HepG2 (cell line): ENCODE results near the gene KCTD15. TPM values are rescaled to one million over a fixed set of nuclear protein-coding genes. Genes with fewer than 3 reads are reported as not detected.

Source experiments
- BCL6 ChIP-seq: IDR thresholded peaks from 2 replicates; pipeline ENCODE4 v1.6.1; 2016; ENCODE audit warnings: missing genetic modification reagents, missing compliant biosample characterization
- CEBPB ChIP-seq: IDR thresholded peaks from 2 replicates; pipeline ENCODE4 v1.6.1; 2011; ENCODE audit warnings: low read depth, low read length, improper control_type of control experiment, borderline replicate concordance
- FOXA1 ChIP-seq, 2 experiments: fragments of 450-650 bp in 1 of 2; sonication (generic) in 1 of 2; formaldehyde crosslinking in 1 of 2; IDR thresholded peaks; 2 replicates each; pipeline versions ENCODE4 v1.4.0 to v1.6.1; 2016 to 2020; ENCODE audit warnings: missing genetic modification reagents in 1 of 2
- FOXA3 ChIP-seq: IDR thresholded peaks from 2 replicates; pipeline ENCODE4 v1.6.1; 2016; ENCODE audit warnings: missing genetic modification reagents, missing compliant biosample characterization
- HNRNPL ChIP-seq: fragments of 200-400 bp; formaldehyde crosslinking; IDR thresholded peaks from 2 replicates; pipeline ENCODE4 v1.6.1; 2017; ENCODE audit warnings: mild to moderate bottlenecking, low read depth, low read length
- IKZF1 ChIP-seq: fragments of 450-650 bp; IDR thresholded peaks from 2 replicates; pipeline ENCODE4 v1.7.1; 2016
- MEF2D ChIP-seq: sonication (generic); formaldehyde crosslinking; IDR thresholded peaks from 2 replicates; pipeline ENCODE4 v1.5.1; 2020; ENCODE audit warnings: mild to moderate bottlenecking, missing genetic modification reagents
- MIER3 ChIP-seq: IDR thresholded peaks from 2 replicates; pipeline ENCODE4 v1.6.1; 2016; ENCODE audit warnings: missing compliant biosample characterization, borderline replicate concordance
- RBAK ChIP-seq: sonication (generic); formaldehyde crosslinking; IDR thresholded peaks from 2 replicates; pipeline ENCODE4 v1.5.1; 2020; ENCODE audit warnings: mild to moderate bottlenecking, missing genetic modification reagents
- RFX3 ChIP-seq: IDR thresholded peaks from 2 replicates; pipeline ENCODE4 v1.6.1; 2016; ENCODE audit warnings: missing biosample characterization, missing genetic modification reagents
- RXRA ChIP-seq: sonication (generic); formaldehyde crosslinking; IDR thresholded peaks from 2 replicates; pipeline ENCODE4 v1.5.1; 2020; ENCODE audit warnings: missing genetic modification reagents
- SETDB1 ChIP-seq: sonication (generic); formaldehyde crosslinking; IDR thresholded peaks from 2 replicates; pipeline ENCODE4 v1.5.1; 2020; ENCODE audit warnings: missing genetic modification reagents, mild to moderate bottlenecking, borderline replicate concordance
- SMARCC2 ChIP-seq: fragments of 450-650 bp; IDR thresholded peaks from 2 replicates; pipeline ENCODE4 v1.6.1; 2017; ENCODE audit warnings: antibody characterized with exemption, mild to moderate bottlenecking
- TCF7L2 ChIP-seq: IDR thresholded peaks from 2 replicates; pipeline ENCODE4 v1.6.1; 2011; ENCODE audit warnings: mild to moderate bottlenecking, low read depth, low read length, moderate library complexity
- U2AF1 ChIP-seq: fragments of 200-400 bp; formaldehyde crosslinking; optimal IDR thresholded peaks from 2 replicates; pipeline ENCODE3; 2017; ENCODE audit warnings: mild to moderate bottlenecking, low read depth, low read length
- ZFY ChIP-seq: sonication (generic); formaldehyde crosslinking; IDR thresholded peaks from 2 replicates; pipeline ENCODE4 v1.4.0; 2020; ENCODE audit warnings: missing genetic modification reagents
- ZNF136 ChIP-seq: sonication (generic); formaldehyde crosslinking; IDR thresholded peaks from 2 replicates; pipeline ENCODE4 v1.8.1; 2022; ENCODE audit warnings: low read depth, mild to moderate bottlenecking, moderate library complexity, missing genetic modification reagents
- ZNF205 ChIP-seq: IDR thresholded peaks from 2 replicates; pipeline ENCODE4 v1.6.1; 2018; ENCODE audit warnings: missing biosample characterization, missing genetic modification reagents
- ZNF333 ChIP-seq: sonication (generic); formaldehyde crosslinking; IDR thresholded peaks from 2 replicates; pipeline ENCODE4 v1.4.0; 2020; ENCODE audit warnings: mild to moderate bottlenecking, missing genetic modification reagents, borderline replicate concordance
- ZNF343 ChIP-seq: sonication (generic); formaldehyde crosslinking; IDR thresholded peaks from 2 replicates; pipeline ENCODE4 v1.4.0; 2020; ENCODE audit warnings: mild to moderate bottlenecking, missing genetic modification reagents
- ZNF350 ChIP-seq: sonication (generic); formaldehyde crosslinking; IDR thresholded peaks from 2 replicates; pipeline ENCODE4 v1.4.0; 2020; ENCODE audit warnings: mild to moderate bottlenecking, low read depth, missing genetic modification reagents, borderline replicate concordance
- ZNF543 ChIP-seq: sonication (generic); formaldehyde crosslinking; IDR thresholded peaks from 2 replicates; pipeline ENCODE4 v1.4.0; 2020; ENCODE audit warnings: mild to moderate bottlenecking, missing genetic modification reagents
- ZNF788 ChIP-seq: sonication (generic); formaldehyde crosslinking; IDR thresholded peaks from 2 replicates; pipeline ENCODE4 v1.5.0; 2020; ENCODE audit warnings: mild to moderate bottlenecking, missing genetic modification reagents, borderline replicate concordance
- polyA plus RNA-seq, 8 experiments: library from polyadenylated mRNA; depleted of rRNA in 3 of 8; stranded (reverse) in 7 of 8; unstranded in 1 of 8; fragments of >200 nt; fragmentation: Illumina TruSeq in 4 of 8; extraction: Trizol in 4 of 8; gene quantifications; 2 replicates each; pipeline versions ENCODE4 v1.2.1 to v1.2.3, GENCODE V29; 2011 to 2016; ENCODE audit warnings: low read depth in 4 of 8, missing spikeins in 1 of 8, mixed read lengths in 1 of 8; ENCODE audit not compliant: insufficient read depth in 1 of 8
- total RNA-seq, 5 experiments: library from RNA; depleted of rRNA; stranded (reverse); fragments of >200 nt; fragmentation: Illumina TruSeq; extraction: Trizol; gene quantifications; 2 replicates each; pipeline ENCODE4 v1.2.3, GENCODE V29; 2016; ENCODE audit warnings: low read depth in 1 of 5
- TF ChIP-seq, protein P1 (sequence below): sonication (generic); formaldehyde crosslinking; conservative IDR thresholded peaks from 2 replicates; pipeline ENCODE4 v1.4.0; 2020; ENCODE audit warnings: missing genetic modification reagents
- TF ChIP-seq, protein P2 (sequence below): sonication (generic); formaldehyde crosslinking; IDR thresholded peaks from 2 replicates; pipeline ENCODE4 v1.5.0; 2020; ENCODE audit warnings: mild to moderate bottlenecking, missing genetic modification reagents, borderline replicate concordance
- TF ChIP-seq, protein P3 (sequence below): sonication (generic); formaldehyde crosslinking; IDR thresholded peaks from 2 replicates; pipeline ENCODE4 v1.8.1; 2023; ENCODE audit warnings: mild to moderate bottlenecking, inconsistent platforms, moderate library complexity, missing genetic modification reagents, borderline replicate concordance

The KCTD15 gene
- total and polyA plus RNA-seq, 2 of the 13 experiments (the other 11 are each of a cell fraction or from before 2014, with no cell fraction given) = 13.2 to 16.7 TPM

DNA sequence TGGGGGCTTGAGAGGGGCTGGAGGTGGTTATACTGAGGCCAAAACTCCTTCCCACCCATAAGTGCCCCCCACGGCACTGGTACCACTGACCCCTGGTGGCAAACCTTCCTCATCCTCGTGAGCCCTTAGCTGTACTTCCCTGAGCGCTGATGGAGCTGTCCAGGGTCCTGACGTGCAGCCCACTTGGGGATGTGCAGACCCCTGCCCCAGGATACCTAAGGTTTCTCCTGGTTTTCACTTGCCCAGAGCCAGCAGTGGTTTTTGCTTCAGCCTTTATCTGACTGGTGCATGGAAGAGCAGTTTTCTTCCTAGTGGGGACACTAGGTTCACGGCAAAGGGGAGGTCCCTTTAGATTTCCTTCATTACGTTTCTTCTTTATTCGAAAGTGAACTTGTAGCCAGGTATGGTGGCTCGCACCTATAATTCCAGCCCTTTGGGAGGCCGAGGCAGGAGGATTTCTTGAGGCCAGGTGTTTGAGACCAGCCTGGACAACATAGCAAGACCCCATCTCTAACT, 28.7 kb upstream of the KCTD15 start (continued):
- TF ChIP-seq, protein P1, sequence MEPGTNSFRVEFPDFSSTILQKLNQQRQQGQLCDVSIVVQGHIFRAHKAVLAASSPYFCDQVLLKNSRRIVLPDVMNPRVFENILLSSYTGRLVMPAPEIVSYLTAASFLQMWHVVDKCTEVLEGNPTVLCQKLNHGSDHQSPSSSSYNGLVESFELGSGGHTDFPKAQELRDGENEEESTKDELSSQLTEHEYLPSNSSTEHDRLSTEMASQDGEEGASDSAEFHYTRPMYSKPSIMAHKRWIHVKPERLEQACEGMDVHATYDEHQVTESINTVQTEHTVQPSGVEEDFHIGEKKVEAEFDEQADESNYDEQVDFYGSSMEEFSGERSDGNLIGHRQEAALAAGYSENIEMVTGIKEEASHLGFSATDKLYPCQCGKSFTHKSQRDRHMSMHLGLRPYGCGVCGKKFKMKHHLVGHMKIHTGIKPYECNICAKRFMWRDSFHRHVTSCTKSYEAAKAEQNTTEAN (CRISPR knock-in tag) = peak; percentile 56; the same call in 1 of the 2 replicates
- TF ChIP-seq SETDB1 (CRISPR knock-in tag) (no peak), HNRNPL (no peak), ZNF205 (CRISPR knock-in tag) (no peak), SMARCC2 (no peak), BCL6 (CRISPR knock-in tag) (peak; percentile 20; the same call in 1 of the 2 replicates), ZNF350 (CRISPR knock-in tag) (no peak), ZNF343 (CRISPR knock-in tag) (no peak), FOXA3 (no peak), MEF2D (0 out of 2 replicates have a peak, but pooled peaks have one; percentile 51), TCF7L2 (no peak), RXRA (no peak), RBAK (CRISPR knock-in tag) (no peak), RFX3 (CRISPR knock-in tag) (no peak), ZNF543 (CRISPR knock-in tag) (0 out of 2 replicates have a peak, but pooled peaks have one; percentile 62), FOXA1 (IDR thresholded peaks at IDR 0.05) (no peak), FOXA1 (CRISPR knock-in tag; IDR thresholded peaks at IDR 0.05) (no peak), IKZF1 (no peak), ZNF788 (CRISPR knock-in tag) (peak; percentile 56; the same call in 1 of the 2 replicates), ZNF136 (CRISPR knock-in tag) (no peak), MIER3 (CRISPR knock-in tag) (no peak), ZNF333 (CRISPR knock-in tag) (no peak), ZFY (CRISPR knock-in tag) (peak; percentile 51), U2AF1 (no peak), CEBPB (no peak)
- TF ChIP-seq, protein P2, sequence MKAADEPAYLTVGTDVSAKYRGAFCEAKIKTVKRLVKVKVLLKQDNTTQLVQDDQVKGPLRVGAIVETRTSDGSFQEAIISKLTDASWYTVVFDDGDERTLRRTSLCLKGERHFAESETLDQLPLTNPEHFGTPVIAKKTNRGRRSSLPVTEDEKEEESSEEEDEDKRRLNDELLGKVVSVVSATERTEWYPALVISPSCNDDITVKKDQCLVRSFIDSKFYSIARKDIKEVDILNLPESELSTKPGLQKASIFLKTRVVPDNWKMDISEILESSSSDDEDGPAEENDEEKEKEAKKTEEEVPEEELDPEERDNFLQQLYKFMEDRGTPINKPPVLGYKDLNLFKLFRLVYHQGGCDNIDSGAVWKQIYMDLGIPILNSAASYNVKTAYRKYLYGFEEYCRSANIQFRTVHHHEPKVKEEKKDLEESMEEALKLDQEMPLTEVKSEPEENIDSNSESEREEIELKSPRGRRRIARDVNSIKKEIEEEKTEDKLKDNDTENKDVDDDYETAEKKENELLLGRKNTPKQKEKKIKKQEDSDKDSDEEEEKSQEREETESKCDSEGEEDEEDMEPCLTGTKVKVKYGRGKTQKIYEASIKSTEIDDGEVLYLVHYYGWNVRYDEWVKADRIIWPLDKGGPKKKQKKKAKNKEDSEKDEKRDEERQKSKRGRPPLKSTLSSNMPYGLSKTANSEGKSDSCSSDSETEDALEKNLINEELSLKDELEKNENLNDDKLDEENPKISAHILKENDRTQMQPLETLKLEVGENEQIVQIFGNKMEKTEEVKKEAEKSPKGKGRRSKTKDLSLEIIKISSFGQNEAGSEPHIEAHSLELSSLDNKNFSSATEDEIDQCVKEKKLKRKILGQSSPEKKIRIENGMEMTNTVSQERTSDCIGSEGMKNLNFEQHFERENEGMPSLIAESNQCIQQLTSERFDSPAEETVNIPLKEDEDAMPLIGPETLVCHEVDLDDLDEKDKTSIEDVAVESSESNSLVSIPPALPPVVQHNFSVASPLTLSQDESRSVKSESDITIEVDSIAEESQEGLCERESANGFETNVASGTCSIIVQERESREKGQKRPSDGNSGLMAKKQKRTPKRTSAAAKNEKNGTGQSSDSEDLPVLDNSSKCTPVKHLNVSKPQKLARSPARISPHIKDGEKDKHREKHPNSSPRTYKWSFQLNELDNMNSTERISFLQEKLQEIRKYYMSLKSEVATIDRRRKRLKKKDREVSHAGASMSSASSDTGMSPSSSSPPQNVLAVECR (CRISPR knock-in tag) = peak; percentile 34; the same call in 1 of the 2 replicates
- TF ChIP-seq, protein P3, sequence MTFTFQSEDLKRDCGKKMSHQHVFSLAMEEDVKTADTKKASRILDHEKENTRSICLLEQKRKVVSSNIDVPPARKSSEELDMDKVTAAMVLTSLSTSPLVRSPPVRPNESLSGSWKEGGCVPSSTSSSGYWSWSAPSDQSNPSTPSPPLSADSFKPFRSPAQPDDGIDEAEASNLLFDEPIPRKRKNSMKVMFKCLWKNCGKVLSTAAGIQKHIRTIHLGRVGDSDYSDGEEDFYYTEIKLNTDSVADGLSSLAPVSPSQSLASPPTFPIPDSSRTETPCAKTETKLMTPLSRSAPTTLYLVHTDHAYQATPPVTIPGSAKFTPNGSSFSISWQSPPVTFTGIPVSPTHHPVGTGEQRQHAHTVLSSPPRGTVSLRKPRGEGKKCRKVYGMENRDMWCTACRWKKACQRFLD (CRISPR knock-in tag) = no peak
